ENCODE data around the gene ITPR2.
"Not testable (repeated sequence)": the region's sequence is repeated elsewhere in the genome, so short reads cannot be mapped to it uniquely, and the experiment has no call there.

The ITPR2 gene

GRCh38 chr12:26520109-26520508 lies 312.9 kb downstream of the ITPR2 start:
- Histone ChIP-seq H3K79me2 (ENCODE audit: insufficient read depth, low read length) (no peaks in the 10 kb centered on the region), H3K9me2 (ENCODE audit: low read depth, low read length) (no peaks in the 10 kb centered on the region), H3K4me1 (ENCODE audit: insufficient read depth, low read length, severe bottlenecking) (peaks cover 9% of the 10 kb centered on the region), H3K27ac (ENCODE audit: low read depth, low read length, poor library complexity, severe bottlenecking) (no peak overlapping the region), H3K27me3 (ENCODE audit: insufficient read depth, low read length) (no peaks in the 10 kb centered on the region), H3K4me2 (ENCODE audit: low read length) (no peak overlapping the region), H3K36me3 (ENCODE audit: insufficient read depth, low read length) (peaks cover 4% of the 10 kb centered on the region), H3K4me3 (ENCODE audit: low read depth, low read length, poor library complexity, severe bottlenecking) (no peak overlapping the region), H2AFZ (ENCODE audit: low read length) (no peak overlapping the region), H3K9ac (ENCODE audit: low read length) (no peak overlapping the region), H3K9me3 (ENCODE audit: low read length) (0 out of 2 replicates have a peak, but pooled peaks cover under 1% of the 10 kb centered on the region), H4K20me1 (ENCODE audit: insufficient read depth, low read length) (no peaks in the 10 kb centered on the region), H3F3A (ENCODE audit: insufficient read depth, low read length) (no peaks in the 10 kb centered on the region)
- TF ChIP-seq CTCF (IDR thresholded peaks at IDR 0.05; ENCODE audit: low read length): no peak

GRCh38 chr12:26519462-26519861 lies 313.5 kb downstream of the ITPR2 start:
- Histone ChIP-seq H2AFZ (ENCODE audit: low read length) (no peak overlapping the region), H3K4me2 (ENCODE audit: low read length) (no peak overlapping the region), H3K9me3 (ENCODE audit: low read length) (no peaks in the 10 kb centered on the region), H3K9ac (ENCODE audit: low read length) (no peak overlapping the region), H3K27me3 (ENCODE audit: insufficient read depth, low read length) (no peaks in the 10 kb centered on the region), H3K9me2 (ENCODE audit: low read depth, low read length) (no peaks in the 10 kb centered on the region), H3K79me2 (ENCODE audit: insufficient read depth, low read length) (no peaks in the 10 kb centered on the region), H4K20me1 (ENCODE audit: insufficient read depth, low read length) (no peaks in the 10 kb centered on the region), H3K4me1 (ENCODE audit: insufficient read depth, low read length, severe bottlenecking) (peaks cover 9% of the 10 kb centered on the region), H3K4me3 (ENCODE audit: low read depth, low read length, poor library complexity, severe bottlenecking) (no peak overlapping the region), H3F3A (ENCODE audit: insufficient read depth, low read length) (no peaks in the 10 kb centered on the region), H3K27ac (ENCODE audit: low read depth, low read length, poor library complexity, severe bottlenecking) (no peak overlapping the region), H3K36me3 (ENCODE audit: insufficient read depth, low read length) (peaks cover 3% of the 10 kb centered on the region; the same call in 1 of the 2 replicates)
- TF ChIP-seq EZH2 (IDR thresholded peaks at IDR 0.05; ENCODE audit: borderline replicate concordance, low read length): no peak

GRCh38 chr12:26517320-26517719 lies 315.7 kb downstream of the ITPR2 start:
- H3F3A ChIP-seq (ENCODE audit: insufficient read depth, low read length); H3K27ac ChIP-seq (ENCODE audit: low read depth, low read length, poor library complexity, severe bottlenecking): not testable (repeated sequence)

GRCh38 chr12:26514364-26514763 lies 318.6 kb downstream of the ITPR2 start:
- H3K4me2 ChIP-seq (ENCODE audit: low read length): no peak overlapping the region
- no peak overlapping the region for H3K9ac ChIP-seq (ENCODE audit: low read length)
- H3F3A ChIP-seq (ENCODE audit: insufficient read depth, low read length): no peaks in the 10 kb centered on the region
- H3K4me3 ChIP-seq (ENCODE audit: low read depth, low read length, poor library complexity, severe bottlenecking): no peak overlapping the region
- H3K9me3 ChIP-seq (ENCODE audit: low read length): no peaks in the 10 kb centered on the region
- H3K9me2 ChIP-seq (ENCODE audit: low read depth, low read length): no peaks in the 10 kb centered on the region
- no peaks in the 10 kb centered on the region; the same call in 1 of the 2 replicates for H3K36me3 ChIP-seq (ENCODE audit: insufficient read depth, low read length)
- H3K27me3 ChIP-seq (ENCODE audit: insufficient read depth, low read length): no peaks in the 10 kb centered on the region
- TF ChIP-seq CTCF (IDR thresholded peaks at IDR 0.05; ENCODE audit: low read length) (no peak), EZH2 (IDR thresholded peaks at IDR 0.05; ENCODE audit: borderline replicate concordance, low read length) (no peak)
- H4K20me1 ChIP-seq (ENCODE audit: insufficient read depth, low read length): no peaks in the 10 kb centered on the region
- H3K4me1 ChIP-seq (ENCODE audit: insufficient read depth, low read length, severe bottlenecking): no peaks in the 10 kb centered on the region
- H3K79me2 ChIP-seq (ENCODE audit: insufficient read depth, low read length): no peaks in the 10 kb centered on the region
- no peak overlapping the region for H2AFZ ChIP-seq (ENCODE audit: low read length)
- no peak overlapping the region for H3K27ac ChIP-seq (ENCODE audit: low read depth, low read length, poor library complexity, severe bottlenecking)

More at GRCh38 chr12:26517320-26517719, 315.7 kb downstream of the ITPR2 start:
- H4K20me1 ChIP-seq (ENCODE audit: insufficient read depth, low read length); H3K27me3 ChIP-seq (ENCODE audit: insufficient read depth, low read length); H3K9me3 ChIP-seq (ENCODE audit: low read length); H2AFZ ChIP-seq (ENCODE audit: low read length); H3K4me3 ChIP-seq (ENCODE audit: low read depth, low read length, poor library complexity, severe bottlenecking); H3K36me3 ChIP-seq (ENCODE audit: insufficient read depth, low read length); H3K9me2 ChIP-seq (ENCODE audit: low read depth, low read length); H3K9ac ChIP-seq (ENCODE audit: low read length); H3K4me1 ChIP-seq (ENCODE audit: insufficient read depth, low read length, severe bottlenecking); H3K4me2 ChIP-seq (ENCODE audit: low read length); H3K79me2 ChIP-seq (ENCODE audit: insufficient read depth, low read length): not testable (repeated sequence)

Measured in OCI-LY1 (cell line).